C4-2B (cell line): ENCODE data around the gene VPS16.

Experiments used
- H3K27ac ChIP-seq: fragments of 450-650 bp; 2 replicates; pipeline ENCODE4 v1.5.1; 2017
- CTCF ChIP-seq: fragments of 450-650 bp; conservative IDR thresholded peaks from 2 replicates; pipeline ENCODE4 v1.5.1; 2017; ENCODE audit warnings: mild to moderate bottlenecking
- ZFX ChIP-seq: fragments of 450-650 bp; IDR thresholded peaks from 2 replicates; pipeline ENCODE4 v1.6.1; 2017

The VPS16 gene

GRCh38 chr20:2849529-2849928 lies 9.0 kb downstream of the VPS16 start:
- TF ChIP-seq ZFX = no peak
- TF ChIP-seq CTCF = no peak
- H3K27ac ChIP-seq = no peak overlapping the region

- TF ChIP-seq CTCF (no peak), ZFX (no peak)
- no peak overlapping the region for H3K27ac ChIP-seq
Observed at GRCh38 chr20:2851086-2851485, 10.5 kb downstream of the VPS16 start.

- H3K27ac ChIP-seq = peak overlapping the region; percentile 48
- no peak for TF ChIP-seq CTCF
- no peak for TF ChIP-seq ZFX
Observed at GRCh38 chr20:2858591-2858990, 18.0 kb downstream of the VPS16 start.

- no peak for TF ChIP-seq CTCF
- no peak for TF ChIP-seq ZFX
- H3K27ac ChIP-seq = peak overlapping the region; percentile 48
Observed at GRCh38 chr20:2859330-2860121, 19.0 kb downstream of the VPS16 start.

GRCh38 chr20:2864626-2865025 lies 24.1 kb downstream of the VPS16 start:
- H3K27ac ChIP-seq = no peak overlapping the region
- TF ChIP-seq CTCF (no peak), ZFX (no peak)

GRCh38 chr20:2865101-2865500 lies 24.6 kb downstream of the VPS16 start:
- no peak overlapping the region for H3K27ac ChIP-seq

More at GRCh38 chr20:2865101-2865500, 24.6 kb downstream of the VPS16 start:
- no peak for TF ChIP-seq ZFX
- no peak for TF ChIP-seq CTCF
